SU-DHL-6 (cell line): ENCODE data around the gene CADM4.

ENCODE experiments used
- EZH2phosphoT487 ChIP-seq: fragments of 200-600 bp; sonication (generic), shearing (Covaris generic); conservative IDR thresholded peaks from 2 replicates; pipeline ENCODE4 v1.6.1; 2018; ENCODE audit warnings: mild to moderate bottlenecking, antibody characterized with exemption, low read length, moderate library complexity, mixed read lengths
- TF ChIP-seq, protein P1 (sequence below): fragments of 200-600 bp; sonication (generic); IDR thresholded peaks from one replicate; pipeline ENCODE4 v1.5.1; 2017; ENCODE audit warnings: antibody characterized with exemption, mild to moderate bottlenecking, low read length, moderate library complexity; ENCODE audit not compliant: insufficient read depth, poor library complexity, severe bottlenecking

DNA sequence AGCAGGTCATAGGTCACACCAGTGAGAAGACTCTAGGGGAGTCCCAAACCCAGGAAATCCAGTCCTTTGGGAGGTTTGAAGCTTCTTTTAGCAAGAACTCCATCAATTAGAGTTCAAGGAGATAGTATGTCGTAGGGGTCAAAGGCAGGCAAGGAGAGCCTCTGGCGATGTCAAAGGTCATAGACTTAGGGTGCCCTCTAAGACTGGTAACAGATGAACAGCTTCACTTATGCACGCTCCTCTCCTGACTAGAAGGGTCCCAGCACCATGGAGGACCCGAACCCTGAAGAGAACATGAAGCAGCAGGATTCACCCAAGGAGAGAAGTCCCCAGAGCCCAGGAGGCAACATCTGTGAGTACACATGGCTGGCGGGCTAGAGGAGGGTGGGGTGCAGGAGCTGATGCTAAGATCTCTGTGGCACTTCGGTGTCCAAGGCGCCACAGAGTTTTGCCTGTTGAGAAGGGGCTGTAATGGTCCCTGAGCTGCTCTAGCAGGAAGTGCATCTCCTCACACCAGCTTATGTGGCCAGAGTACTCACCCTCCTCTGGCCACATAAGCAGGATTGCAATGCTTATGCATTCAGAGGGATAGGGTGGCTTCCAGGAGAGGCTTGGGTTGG, 42.7 kb downstream of the CADM4 start:
- TF ChIP-seq, protein P1, sequence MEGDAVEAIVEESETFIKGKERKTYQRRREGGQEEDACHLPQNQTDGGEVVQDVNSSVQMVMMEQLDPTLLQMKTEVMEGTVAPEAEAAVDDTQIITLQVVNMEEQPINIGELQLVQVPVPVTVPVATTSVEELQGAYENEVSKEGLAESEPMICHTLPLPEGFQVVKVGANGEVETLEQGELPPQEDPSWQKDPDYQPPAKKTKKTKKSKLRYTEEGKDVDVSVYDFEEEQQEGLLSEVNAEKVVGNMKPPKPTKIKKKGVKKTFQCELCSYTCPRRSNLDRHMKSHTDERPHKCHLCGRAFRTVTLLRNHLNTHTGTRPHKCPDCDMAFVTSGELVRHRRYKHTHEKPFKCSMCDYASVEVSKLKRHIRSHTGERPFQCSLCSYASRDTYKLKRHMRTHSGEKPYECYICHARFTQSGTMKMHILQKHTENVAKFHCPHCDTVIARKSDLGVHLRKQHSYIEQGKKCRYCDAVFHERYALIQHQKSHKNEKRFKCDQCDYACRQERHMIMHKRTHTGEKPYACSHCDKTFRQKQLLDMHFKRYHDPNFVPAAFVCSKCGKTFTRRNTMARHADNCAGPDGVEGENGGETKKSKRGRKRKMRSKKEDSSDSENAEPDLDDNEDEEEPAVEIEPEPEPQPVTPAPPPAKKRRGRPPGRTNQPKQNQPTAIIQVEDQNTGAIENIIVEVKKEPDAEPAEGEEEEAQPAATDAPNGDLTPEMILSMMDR = no peak
- TF ChIP-seq EZH2phosphoT487 = no peak
